Right lobe of liver (tissue), 6 donors: ENCODE data around the gene TBCK. TPM values are rescaled to one million over a fixed set of nuclear protein-coding genes. Genes with fewer than 3 reads are reported as not detected.

Experiments
- ATAC-seq, 4 donors: fragments of 200-7000 bp; cut with Tn5 transposase; one replicate each; pipeline ENCODE4 v1.9.1; 2020; ENCODE audit warnings: mild to moderate bottlenecking in 4 of 4, moderate library complexity in 4 of 4
- DNase-seq, 3 donors: peaks; one replicate each; pipeline ENCODE4 v3.0.0-alpha.2; 2020
- H3K27ac ChIP-seq, 3 donors: fragments of 200-600 bp; one replicate each; pipeline ENCODE4 v1.8.0; 2022
- H3K27me3 ChIP-seq, 2 donors: fragments of 200-600 bp; one replicate each; pipeline ENCODE4 v1.8.0; 2022
- H3K36me3 ChIP-seq, 4 donors: fragments of 200-600 bp; sonication (generic) in 1 of 4; one replicate each; pipeline versions ENCODE4 v1.5.1 to v1.8.0; 2017 to 2022; ENCODE audit warnings: control low read depth in 1 of 4
- H3K4me1 ChIP-seq, 4 donors: fragments of 200-600 bp; sonication (generic) in 1 of 4; one replicate each; pipeline versions ENCODE4 v1.5.1 to v1.8.0; 2017 to 2022; ENCODE audit warnings: control low read depth in 1 of 4
- H3K4me3 ChIP-seq, 3 donors: fragments of 200-600 bp; one replicate each; pipeline ENCODE4 v1.8.0; 2022
- H3K9me3 ChIP-seq, 4 donors: fragments of 200-600 bp; sonication (generic) in 1 of 4; one replicate each; pipeline versions ENCODE4 v1.5.1 to v1.8.0; 2017 to 2022; ENCODE audit warnings: control low read depth in 1 of 4
- POLR2A ChIP-seq: fragments of 450-650 bp; IDR thresholded peaks from one replicate; pipeline ENCODE4 v1.6.1; 2017; ENCODE audit warnings: antibody characterized with exemption, mild to moderate bottlenecking
- WGBS: methylation state at CpG from one replicate; pipeline ENCODE4 v1.1.6; 2018; ENCODE audit warnings: low coverage, low lambda C conversion rate; ENCODE audit not compliant: insufficient coverage; ENCODE audit errors: missing lambda C conversion rate; 5-methylcytosine and 5-hydroxymethylcytosine counted together
- intact Hi-C, 2 donors: fragments of 100-400 bp; cut with DNase I; formaldehyde crosslinking; loops; one replicate each; pipeline versions ENCODE4 v1.11.2 to v1.14.1; 2022
- total RNA-seq, 6 experiments: library from RNA; depleted of rRNA in 2 of 6; stranded (reverse); fragments of >200 nt in 2 of 6; fragmentation: NEBNext Ultra II Directional in 3 of 6; extraction: Animal tissue kit (Norgen Biotek cat#: 25700) in 3 of 6; gene quantifications; one replicate each; pipeline versions ENCODE4 v1.1.0 to v1.2.4, GENCODE V29; 2016 to 2023
- TF ChIP-seq, protein P1 (sequence below), 4 donors: fragments of 200-600 bp in 3 of 4; fragments of 450-650 bp in 1 of 4; IDR thresholded peaks; one replicate each; pipeline versions ENCODE4 v1.5.1 to v1.8.0; 2016 to 2022; ENCODE audit warnings: antibody characterized with exemption in 4 of 4, mild to moderate bottlenecking in 2 of 4
- donor health status: DM: no; HTN: yes; CAD: no.
- donor health status: DM: no; HTN: no; CAD: no.
- donor health status: DM: no; HTN: no; CAD: no.
- donor health status: DM: no; HTN: yes; CAD: no.
- donor health status: DM: no; HTN: yes; CAD: no.

TBCK gene
- total RNA-seq, 6 experiments from 2014 or later, result 15.1 to 20.1 (median 16.8) TPM

DNA sequence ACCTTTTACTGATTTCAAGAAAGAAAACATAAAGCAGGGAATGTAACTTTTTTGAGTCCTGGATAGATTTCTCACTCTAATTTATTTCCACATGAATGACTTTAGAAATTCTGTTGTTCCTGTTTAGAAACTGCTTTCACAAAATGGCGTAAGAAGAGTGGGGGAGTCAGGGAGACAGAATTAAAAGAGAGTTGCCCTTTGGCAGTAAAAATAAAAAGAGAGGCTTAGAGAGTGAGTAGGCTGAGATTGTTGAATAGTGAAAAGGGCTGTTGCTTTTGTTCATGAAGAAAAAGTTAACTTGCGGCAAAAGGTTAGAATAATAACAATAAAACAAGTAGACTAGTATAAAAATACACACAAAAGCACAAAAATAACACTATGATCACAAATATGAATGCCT lies 166.1 kb downstream of the TBCK start:
- 87% methylated on average over 2 of the region's 2 CpGs for WGBS
- DNase-seq (no peak), ATAC-seq (no peak)
- no peaks in the 10 kb centered on the region for H3K9me3 ChIP-seq
- H3K27me3 ChIP-seq, result no peaks in the 10 kb centered on the region
- H3K4me3 ChIP-seq, result no peak overlapping the region
- no peak for TF ChIP-seq POLR2A
- TF ChIP-seq, protein P1, sequence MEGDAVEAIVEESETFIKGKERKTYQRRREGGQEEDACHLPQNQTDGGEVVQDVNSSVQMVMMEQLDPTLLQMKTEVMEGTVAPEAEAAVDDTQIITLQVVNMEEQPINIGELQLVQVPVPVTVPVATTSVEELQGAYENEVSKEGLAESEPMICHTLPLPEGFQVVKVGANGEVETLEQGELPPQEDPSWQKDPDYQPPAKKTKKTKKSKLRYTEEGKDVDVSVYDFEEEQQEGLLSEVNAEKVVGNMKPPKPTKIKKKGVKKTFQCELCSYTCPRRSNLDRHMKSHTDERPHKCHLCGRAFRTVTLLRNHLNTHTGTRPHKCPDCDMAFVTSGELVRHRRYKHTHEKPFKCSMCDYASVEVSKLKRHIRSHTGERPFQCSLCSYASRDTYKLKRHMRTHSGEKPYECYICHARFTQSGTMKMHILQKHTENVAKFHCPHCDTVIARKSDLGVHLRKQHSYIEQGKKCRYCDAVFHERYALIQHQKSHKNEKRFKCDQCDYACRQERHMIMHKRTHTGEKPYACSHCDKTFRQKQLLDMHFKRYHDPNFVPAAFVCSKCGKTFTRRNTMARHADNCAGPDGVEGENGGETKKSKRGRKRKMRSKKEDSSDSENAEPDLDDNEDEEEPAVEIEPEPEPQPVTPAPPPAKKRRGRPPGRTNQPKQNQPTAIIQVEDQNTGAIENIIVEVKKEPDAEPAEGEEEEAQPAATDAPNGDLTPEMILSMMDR (IDR thresholded peaks at IDR 0.05), result no peak
- no peak overlapping the region for H3K27ac ChIP-seq
- no peaks in the 10 kb centered on the region for H3K36me3 ChIP-seq
- intact Hi-C loops, result no loop called here
- no peaks in the 10 kb centered on the region for H3K4me1 ChIP-seq

- ATAC-seq (no peak), DNase-seq (no peak)
- no peak for TF ChIP-seq POLR2A
- TF ChIP-seq, protein P1 (IDR thresholded peaks at IDR 0.05), result no peak
- no peaks in the 10 kb centered on the region for H3K9me3 ChIP-seq
- no peak overlapping the region for H3K27ac ChIP-seq
- no peaks in the 10 kb centered on the region for H3K27me3 ChIP-seq
- no peak overlapping the region for H3K4me3 ChIP-seq
- H3K4me1 ChIP-seq, result no peaks in the 10 kb centered on the region
- H3K36me3 ChIP-seq, result no peaks in the 10 kb centered on the region
- 73% methylated on average over 1 of the region's 1 CpG for WGBS
- intact Hi-C loops, result no loop called here
Measured at GRCh38 chr4:106149026-106149425, 167.0 kb downstream of the TBCK start.

DNA sequence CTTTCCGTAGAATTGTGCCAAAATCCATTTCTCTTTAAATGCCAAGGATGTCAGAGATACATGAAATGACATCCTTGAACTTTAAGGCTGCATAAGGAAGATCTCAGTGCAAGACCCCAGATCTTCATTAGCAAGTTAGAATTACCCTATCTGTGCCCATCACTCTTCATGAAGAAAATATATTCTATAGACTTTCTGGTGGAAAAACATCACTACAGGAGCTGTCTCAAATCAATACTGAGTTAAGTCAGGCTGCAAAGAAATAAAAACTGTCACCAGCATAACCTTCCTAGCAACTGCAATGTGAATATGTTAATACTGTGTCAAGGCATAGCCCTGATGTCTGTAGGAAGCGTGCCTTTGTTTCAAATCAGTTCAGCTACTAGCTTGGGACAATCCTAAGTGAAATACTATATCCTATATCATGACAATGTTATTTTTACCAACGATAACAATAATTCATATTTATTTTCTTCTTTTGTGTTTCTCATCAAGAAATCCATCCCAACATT lies 173.3 kb downstream of the TBCK start:
- ATAC-seq (no peak), DNase-seq (no peak)
- 63% methylated on average over 3 of the region's 3 CpGs for WGBS
- Histone ChIP-seq H3K36me3 (no peaks in the 10 kb centered on the region), H3K4me1 (no peaks in the 10 kb centered on the region), H3K4me3 (no peak overlapping the region), H3K27me3 (no peaks in the 10 kb centered on the region), H3K9me3 (no peaks in the 10 kb centered on the region), H3K27ac (no peak overlapping the region)
- intact Hi-C loops, result no loop called here
- TF ChIP-seq, protein P1 (IDR thresholded peaks at IDR 0.05), result no peak
- no peak for TF ChIP-seq POLR2A

DNA sequence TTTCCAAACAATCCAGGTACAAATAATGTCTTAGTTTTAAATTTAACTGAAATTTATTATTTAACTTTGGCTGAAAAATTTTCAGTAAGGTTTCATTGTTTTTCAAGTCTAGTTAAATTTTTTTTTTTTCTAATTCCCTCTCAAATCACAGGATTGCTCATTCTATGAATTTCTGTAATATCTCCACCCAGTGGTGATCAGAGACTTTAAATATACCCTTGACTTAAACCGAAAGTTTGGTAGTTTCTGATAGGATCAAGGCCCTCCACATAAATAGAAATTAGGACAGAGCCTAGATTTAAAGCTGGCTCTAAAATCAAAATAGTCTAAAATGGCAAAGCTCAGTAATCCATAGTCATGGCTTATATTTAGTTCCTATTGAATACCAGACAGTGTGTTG lies 175.4 kb downstream of the TBCK start:
- Histone ChIP-seq H3K36me3 (no peaks in the 10 kb centered on the region), H3K9me3 (no peaks in the 10 kb centered on the region), H3K27me3 (no peaks in the 10 kb centered on the region), H3K4me3 (no peak overlapping the region), H3K4me1 (no peaks in the 10 kb centered on the region), H3K27ac (no peak overlapping the region)
- intact Hi-C loops, result no loop called here
- DNase-seq (no peak), ATAC-seq (no peak)
- TF ChIP-seq, protein P1 (IDR thresholded peaks at IDR 0.05), result no peak
- TF ChIP-seq POLR2A, result no peak
- 89% methylated on average over 1 of the region's 1 CpG for WGBS

DNA sequence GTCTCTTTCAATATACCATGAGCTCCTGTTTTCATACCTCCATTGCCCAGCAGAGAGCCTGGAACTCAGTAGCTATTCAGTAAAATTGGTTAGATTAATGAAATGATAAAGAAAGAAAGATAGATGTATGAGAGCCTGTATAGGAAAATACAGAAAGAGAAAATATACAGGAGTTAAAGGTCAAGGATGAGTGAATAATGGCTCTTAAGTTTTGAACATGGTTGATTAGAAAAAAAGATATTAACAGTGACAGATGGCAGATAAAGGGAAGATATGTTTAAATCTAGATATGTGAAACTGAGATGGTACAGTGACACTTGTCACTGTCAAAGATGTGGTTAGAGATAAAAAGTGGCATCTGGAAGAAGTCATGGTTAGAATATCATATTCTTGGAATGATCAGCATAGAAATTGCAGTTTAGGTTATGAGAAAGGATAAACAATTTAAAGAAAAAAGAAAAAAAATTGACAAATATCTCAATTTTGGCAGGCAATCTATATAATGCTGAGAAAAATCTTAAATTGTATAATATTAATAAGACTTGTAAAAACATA lies 179.2 kb downstream of the TBCK start:
- DNase-seq (no peak), ATAC-seq (no peak)
- Histone ChIP-seq H3K36me3 (no peaks in the 10 kb centered on the region), H3K9me3 (no peaks in the 10 kb centered on the region), H3K4me3 (no peak overlapping the region), H3K27ac (no peak overlapping the region), H3K4me1 (no peaks in the 10 kb centered on the region), H3K27me3 (no peaks in the 10 kb centered on the region)
- no peak for TF ChIP-seq POLR2A
- TF ChIP-seq, protein P1 (IDR thresholded peaks at IDR 0.05), result no peak
- intact Hi-C loops, result no loop called here
